GM12878 (cell line): ENCODE measurements around the gene FBLN5.

ENCODE experiments used
- ATF3 ChIP-seq: IDR thresholded peaks from 2 replicates; pipeline ENCODE4 v1.6.1; 2011; ENCODE audit warnings: low read depth, mild to moderate bottlenecking, low read length, moderate library complexity, borderline replicate concordance; ENCODE audit errors: extremely low read depth
- BCL11A ChIP-seq: IDR thresholded peaks from 2 replicates; pipeline ENCODE4 v1.6.1; 2011; ENCODE audit warnings: low read depth, low read length
- CTCF ChIP-seq, 3 experiments: IDR thresholded peaks in 2 of 3; conservative IDR thresholded peaks in 1 of 3; 2 replicates each; pipeline ENCODE4 v1.5.1; 2011; ENCODE audit warnings: low read depth in 3 of 3, low read length in 3 of 3, mild to moderate bottlenecking in 3 of 3, control low read depth in 2 of 3, moderate library complexity in 2 of 3, inconsistent platforms in 1 of 3, mixed read lengths in 1 of 3; ENCODE audit not compliant: control insufficient read depth in 2 of 3, insufficient read depth in 1 of 3; ENCODE audit errors: extremely low read depth in 1 of 3
- EP300 ChIP-seq, 2 experiments: fragments of 150-350 bp in 1 of 2; IDR thresholded peaks; 2 replicates each; pipeline ENCODE4 v1.6.1; 2011 to 2012; ENCODE audit warnings: low read depth in 2 of 2, low read length in 2 of 2, borderline replicate concordance in 1 of 2, improper control_type of control experiment in 1 of 2, inconsistent platforms in 1 of 2; ENCODE audit not compliant: control insufficient read depth in 1 of 2
- POLR2AphosphoS2 ChIP-seq: IDR thresholded peaks from 2 replicates; pipeline ENCODE4 v1.6.1; 2011; ENCODE audit warnings: low read depth, mild to moderate bottlenecking, low read length, improper control_type of control experiment, moderate library complexity
- RCOR1 ChIP-seq: conservative IDR thresholded peaks from 2 replicates; pipeline ENCODE4 v1.6.1; 2012; ENCODE audit warnings: low read depth, low read length, improper control_type of control experiment
- SRF ChIP-seq, 2 experiments: IDR thresholded peaks; 2 replicates each; pipeline ENCODE4 v1.6.1; 2011; ENCODE audit warnings: low read depth in 2 of 2, low read length in 2 of 2, mild to moderate bottlenecking in 1 of 2, moderate library complexity in 1 of 2
- TAF1 ChIP-seq: IDR thresholded peaks from 2 replicates; pipeline ENCODE4 v1.6.1; 2011; ENCODE audit warnings: mild to moderate bottlenecking, low read depth, low read length, borderline replicate concordance
- YY1 ChIP-seq: IDR thresholded peaks from 2 replicates; pipeline ENCODE4 v1.6.1; 2011; ENCODE audit warnings: low read depth, mild to moderate bottlenecking, low read length

- no peak for TF ChIP-seq CTCF (IDR thresholded peaks at IDR 0.05 in 2 of 3, conservative IDR thresholded peaks at IDR 0.05 in 1 of 3; ENCODE audit: control insufficient read depth in 2 of 3, extremely low read depth in 1 of 3, insufficient read depth in 1 of 3, low read depth in 3 of 3, low read length in 3 of 3)
- TF ChIP-seq YY1 = no peak
- no peak for TF ChIP-seq ATF3
- no peak for TF ChIP-seq RCOR1
- TF ChIP-seq EP300 (IDR thresholded peaks at IDR 0.05; ENCODE audit: borderline replicate concordance in 1 of 2, control insufficient read depth in 1 of 2, low read depth in 2 of 2, low read length in 2 of 2) = no peak
- TF ChIP-seq POLR2AphosphoS2 = no peak
- TF ChIP-seq SRF (IDR thresholded peaks at IDR 0.05; ENCODE audit: low read depth in 2 of 2, low read length in 2 of 2) = no peak
- no peak for TF ChIP-seq TAF1
- no peak for TF ChIP-seq BCL11A
Measured at GRCh38 chr14:91975763-91976162, 28.3 kb upstream of the FBLN5 start.
